Measurements from ENCODE around the gene PFKL.

PFKL gene

GRCh38 chr21:44291936-44292811, 7.7 kb upstream of the PFKL start:
- no peak for DNase-seq (ENCODE audit: extremely low read depth, low read depth)
- TF ChIP-seq CTCF (IDR thresholded peaks at IDR 0.05; ENCODE audit: low read depth, low read length): no peak

- no peak for DNase-seq (ENCODE audit: extremely low read depth, low read depth)
- TF ChIP-seq CTCF (IDR thresholded peaks at IDR 0.05; ENCODE audit: low read depth, low read length): no peak
Measured at GRCh38 chr21:44292812-44293195, 7.0 kb upstream of the PFKL start.

GRCh38 chr21:44293551-44294231, 6.2 kb upstream of the PFKL start:
- DNase-seq (ENCODE audit: extremely low read depth, low read depth): no peak
- TF ChIP-seq CTCF (IDR thresholded peaks at IDR 0.05; ENCODE audit: low read depth, low read length): no peak

- no peak for TF ChIP-seq CTCF (IDR thresholded peaks at IDR 0.05; ENCODE audit: low read depth, low read length)
- DNase-seq (ENCODE audit: extremely low read depth, low read depth): no peak
Measured at GRCh38 chr21:44294391-44295162, 5.3 kb upstream of the PFKL start.

- TF ChIP-seq CTCF (IDR thresholded peaks at IDR 0.05; ENCODE audit: low read depth, low read length): no peak
- DNase-seq (ENCODE audit: extremely low read depth, low read depth): no peak
Measured at GRCh38 chr21:44295163-44295573, 4.7 kb upstream of the PFKL start.

- no peak for DNase-seq (ENCODE audit: extremely low read depth, low read depth)
Measured at GRCh38 chr21:44295646-44296045, 4.2 kb upstream of the PFKL start.

More at GRCh38 chr21:44295646-44296045, 4.2 kb upstream of the PFKL start:
- TF ChIP-seq CTCF (IDR thresholded peaks at IDR 0.05; ENCODE audit: low read depth, low read length): no peak

All from AG09319 (cell line).